PC-3 (cell line): Measurements from ENCODE around the gene ASB7. TPM values are rescaled to one million over a fixed set of nuclear protein-coding genes. Genes with fewer than 3 reads are reported as not detected.

ENCODE experiments used
- ATAC-seq: fragments of 200-7000 bp; cut with Tn5 transposase; 2 replicates; pipeline ENCODE4 v1.9.1; 2020; ENCODE audit warnings: mild to moderate bottlenecking, moderate library complexity
- BruUV-seq: library from RNA; stranded (reverse); fragments of 400-500 nt; replicated peaks from 2 replicates; lab custom pipeline; 2021; lab: Mats Ljungman, UMichigan
- CTCF ChIA-PET: fragments of 300-600 bp; sonication (Branson Sonifier 250); formaldehyde crosslinking; loops from one replicate; lab custom pipeline; 2022; ENCODE audit warnings: antibody characterized with exemption; lab: Charles Lee
- POLR2A ChIA-PET: fragments of 300-600 bp; sonication (Branson Sonifier 250); formaldehyde crosslinking; loops from one replicate; lab custom pipeline; 2022; ENCODE audit warnings: antibody characterized with exemption; ENCODE audit not compliant: unreplicated experiment; lab: Charles Lee
- DNase-seq: peaks from one replicate; pipeline ENCODE4 v3.0.0-alpha.2; 2015
- H2AFZ ChIP-seq: fragments of 300-600 bp; sonication (generic); 2 replicates; pipeline ENCODE4 v1.6.0; 2016; ENCODE audit warnings: antibody characterized with exemption, low read length
- H3F3A ChIP-seq: fragments of 300-600 bp; sonication (generic); one replicate; pipeline ENCODE4 v1.6.0; 2017; ENCODE audit warnings: antibody characterized with exemption, low read length, control low read depth, mild to moderate bottlenecking; ENCODE audit not compliant: unreplicated experiment
- H3K27ac ChIP-seq: fragments of 300-600 bp; sonication (generic); 2 replicates; pipeline ENCODE4 v1.5.1; 2016; ENCODE audit warnings: mild to moderate bottlenecking, low read length
- H3K27me3 ChIP-seq: fragments of 300-600 bp; sonication (generic); 2 replicates; pipeline ENCODE4 v1.6.1; 2016; ENCODE audit warnings: low read length, mixed read lengths
- H3K36me3 ChIP-seq: fragments of 300-600 bp; sonication (generic); 2 replicates; pipeline ENCODE4 v1.6.1; 2016; ENCODE audit warnings: low read depth, mixed run types, low read length, mixed read lengths
- H3K4me1 ChIP-seq: fragments of 300-600 bp; sonication (generic); 2 replicates; pipeline ENCODE4 v1.5.1; 2016; ENCODE audit warnings: low read length; ENCODE audit not compliant: insufficient read depth
- H3K4me2 ChIP-seq: fragments of 300-600 bp; sonication (generic); 2 replicates; pipeline ENCODE4 v1.6.0; 2016; ENCODE audit warnings: low read length
- H3K4me3 ChIP-seq: fragments of 300-600 bp; sonication (generic); 2 replicates; pipeline ENCODE4 v1.5.1; 2016; ENCODE audit warnings: mild to moderate bottlenecking, low read length, mixed read lengths
- H3K79me2 ChIP-seq: fragments of 300-600 bp; sonication (generic); 2 replicates; pipeline ENCODE4 v1.6.1; 2017; ENCODE audit warnings: low read length, mixed read lengths
- H3K9ac ChIP-seq: fragments of 300-600 bp; sonication (generic); 2 replicates; pipeline ENCODE4 v1.6.0; 2016; ENCODE audit warnings: mild to moderate bottlenecking, low read length
- H3K9me2 ChIP-seq: fragments of 300-600 bp; sonication (generic); replicated peaks from 2 replicates; pipeline ENCODE4 v1.6.1; 2016; ENCODE audit warnings: mixed run types, low read length, mixed read lengths
- H3K9me3 ChIP-seq: fragments of 300-600 bp; sonication (generic); 2 replicates; pipeline ENCODE4 v1.6.1; 2016; ENCODE audit warnings: low read length, mixed read lengths
- H4K20me1 ChIP-seq: fragments of 300-600 bp; sonication (generic); 2 replicates; pipeline ENCODE4 v1.6.1; 2016; ENCODE audit warnings: low read length, mixed read lengths
- EZH2 ChIP-seq: fragments of 300-600 bp; sonication (generic); IDR thresholded peaks from one replicate; pipeline ENCODE4 v1.6.1; 2017; ENCODE audit warnings: antibody characterized with exemption, mild to moderate bottlenecking, low read length; ENCODE audit not compliant: unreplicated experiment
- EZH2phosphoT487 ChIP-seq: fragments of 300-600 bp; sonication (generic); IDR thresholded peaks from 2 replicates; pipeline ENCODE4 v1.6.1; 2018; ENCODE audit warnings: mild to moderate bottlenecking, antibody characterized with exemption, low read length, borderline replicate concordance
- intact Hi-C: fragments of 100-400 bp; cut with micrococcal nuclease; formaldehyde crosslinking; loops from 2 replicates; pipeline ENCODE4 v1.9.0; 2023
- total RNA-seq: library from RNA; depleted of rRNA; stranded (reverse); fragments of >200 nt; gene quantifications from 2 replicates; pipeline ENCODE4 v1.2.3, GENCODE V29; 2014
- TF ChIP-seq, protein P1 (sequence below): fragments of 300-600 bp; sonication (generic); conservative IDR thresholded peaks from 2 replicates; pipeline ENCODE4 v1.5.1; 2017; ENCODE audit warnings: antibody characterized with exemption, low read depth, mild to moderate bottlenecking, low read length

The ASB7 gene
- total RNA-seq, 1 experiment from 2014 or later: 7.8 TPM

DNA sequence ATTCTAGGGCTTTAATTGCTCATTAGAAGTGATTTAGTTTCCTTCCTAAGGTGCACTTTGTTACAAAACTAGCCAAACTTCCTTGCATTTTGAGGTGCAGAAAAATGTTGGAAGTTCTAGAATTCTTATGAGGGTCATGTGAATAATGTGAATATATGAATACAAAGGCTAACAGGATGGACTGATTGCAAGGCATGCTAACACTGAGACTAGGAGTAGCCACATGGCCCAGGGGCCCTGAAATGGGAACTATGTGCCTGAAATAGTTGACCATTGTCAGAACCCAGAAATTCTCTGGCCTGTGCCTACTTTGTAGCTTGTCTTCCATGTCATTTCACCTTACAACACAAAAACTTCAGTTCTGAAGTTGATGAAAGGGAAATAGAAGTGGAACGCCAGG is 10.8 kb downstream of the ASB7 start:
- Histone ChIP-seq H2AFZ (no peak overlapping the region), H3K9ac (no peak overlapping the region), H4K20me1 (no peaks in the 10 kb centered on the region), H3K4me3 (no peak overlapping the region), H3K79me2 (no peaks in the 10 kb centered on the region), H3K4me2 (no peak overlapping the region), H3K36me3 (peaks cover 19% of the 10 kb centered on the region; the same call in 1 of the 2 replicates), H3K27me3 (no peaks in the 10 kb centered on the region), H3K9me3 (no peaks in the 10 kb centered on the region), H3K27ac (no peak overlapping the region), H3F3A (no peaks in the 10 kb centered on the region), H3K4me1 (no peaks in the 10 kb centered on the region), H3K9me2 (no peaks in the 10 kb centered on the region)
- ChIA-PET POLR2A (no interaction called here), CTCF (no interaction called here)
- no peak for DNase-seq
- TF ChIP-seq EZH2phosphoT487: no peak
- TF ChIP-seq, protein P1, sequence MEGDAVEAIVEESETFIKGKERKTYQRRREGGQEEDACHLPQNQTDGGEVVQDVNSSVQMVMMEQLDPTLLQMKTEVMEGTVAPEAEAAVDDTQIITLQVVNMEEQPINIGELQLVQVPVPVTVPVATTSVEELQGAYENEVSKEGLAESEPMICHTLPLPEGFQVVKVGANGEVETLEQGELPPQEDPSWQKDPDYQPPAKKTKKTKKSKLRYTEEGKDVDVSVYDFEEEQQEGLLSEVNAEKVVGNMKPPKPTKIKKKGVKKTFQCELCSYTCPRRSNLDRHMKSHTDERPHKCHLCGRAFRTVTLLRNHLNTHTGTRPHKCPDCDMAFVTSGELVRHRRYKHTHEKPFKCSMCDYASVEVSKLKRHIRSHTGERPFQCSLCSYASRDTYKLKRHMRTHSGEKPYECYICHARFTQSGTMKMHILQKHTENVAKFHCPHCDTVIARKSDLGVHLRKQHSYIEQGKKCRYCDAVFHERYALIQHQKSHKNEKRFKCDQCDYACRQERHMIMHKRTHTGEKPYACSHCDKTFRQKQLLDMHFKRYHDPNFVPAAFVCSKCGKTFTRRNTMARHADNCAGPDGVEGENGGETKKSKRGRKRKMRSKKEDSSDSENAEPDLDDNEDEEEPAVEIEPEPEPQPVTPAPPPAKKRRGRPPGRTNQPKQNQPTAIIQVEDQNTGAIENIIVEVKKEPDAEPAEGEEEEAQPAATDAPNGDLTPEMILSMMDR: no peak
- TF ChIP-seq EZH2: no peak
- no TSS peak for BruUV-seq
- ATAC-seq: no peak
- intact Hi-C loops: no loop called here

DNA sequence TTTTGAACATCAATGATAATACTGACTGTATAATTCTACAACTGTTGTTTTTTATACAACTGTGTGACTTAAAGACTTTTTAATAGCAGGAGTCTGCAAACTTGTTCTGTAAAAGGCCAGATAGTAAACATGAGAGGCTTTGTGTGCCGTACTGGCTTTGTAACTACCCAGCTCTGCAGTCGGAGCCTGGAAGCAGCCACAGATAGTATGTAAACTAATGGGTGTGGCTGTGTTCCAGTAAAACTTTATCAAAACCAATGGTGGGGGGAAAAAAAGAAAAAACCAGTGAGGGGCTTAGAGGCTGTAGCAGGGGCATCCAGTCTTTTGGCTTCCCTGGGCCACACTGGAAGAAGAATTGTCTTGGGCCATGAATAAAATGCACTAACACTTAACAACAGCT is 11.9 kb downstream of the ASB7 start:
- H3F3A ChIP-seq: no peaks in the 10 kb centered on the region
- peaks cover 19% of the 10 kb centered on the region; the same call in 1 of the 2 replicates for H3K36me3 ChIP-seq
- no peak overlapping the region for H3K4me2 ChIP-seq
- no peak for DNase-seq
- H3K9me2 ChIP-seq: no peaks in the 10 kb centered on the region
- intact Hi-C loops: no loop called here
- H3K4me1 ChIP-seq: no peaks in the 10 kb centered on the region
- H2AFZ ChIP-seq: no peak overlapping the region
- ATAC-seq: no peak
- H4K20me1 ChIP-seq: no peaks in the 10 kb centered on the region
- ChIA-PET CTCF (no interaction called here), POLR2A (no interaction called here)
- H3K27me3 ChIP-seq: no peaks in the 10 kb centered on the region
- no peak overlapping the region for H3K9ac ChIP-seq
- TF ChIP-seq EZH2: no peak
- BruUV-seq: no TSS peak
- H3K9me3 ChIP-seq: no peaks in the 10 kb centered on the region
- no peaks in the 10 kb centered on the region for H3K79me2 ChIP-seq
- H3K4me3 ChIP-seq: no peak overlapping the region
- no peak overlapping the region for H3K27ac ChIP-seq

- no peak overlapping the region for H2AFZ ChIP-seq
- H3K4me1 ChIP-seq: no peaks in the 10 kb centered on the region
- intact Hi-C loops: no loop called here
- no peaks in the 10 kb centered on the region for H3K27me3 ChIP-seq
- DNase-seq (no peak), ATAC-seq (no peak)
- no peaks in the 10 kb centered on the region for H3K9me2 ChIP-seq
- ChIA-PET POLR2A (no interaction called here), CTCF (no interaction called here)
- no peak overlapping the region for H3K9ac ChIP-seq
- H3F3A ChIP-seq: no peaks in the 10 kb centered on the region
- H3K9me3 ChIP-seq: no peaks in the 10 kb centered on the region
- no peak overlapping the region for H3K27ac ChIP-seq
- H3K4me3 ChIP-seq: no peak overlapping the region
- no peaks in the 10 kb centered on the region for H3K79me2 ChIP-seq
- H3K36me3 ChIP-seq: peaks cover 13% of the 10 kb centered on the region; the same call in 1 of the 2 replicates
- no TSS peak for BruUV-seq
- TF ChIP-seq EZH2phosphoT487: no peak
- no peak for TF ChIP-seq EZH2
- TF ChIP-seq, protein P1: no peak
- H4K20me1 ChIP-seq: no peaks in the 10 kb centered on the region
- H3K4me2 ChIP-seq: no peak overlapping the region
Observed at GRCh38 chr15:100614918-100615317, 12.5 kb downstream of the ASB7 start.
